PC-9 (cell line): ENCODE results near the gene SDR42E1.

ENCODE experiments used
- EZH2 ChIP-seq: fragments of 200-600 bp; sonication (generic); IDR thresholded peaks from 2 replicates; pipeline ENCODE4 v1.8.0; 2017; ENCODE audit warnings: antibody characterized with exemption, low read depth
- TF ChIP-seq, protein P1 (sequence below): fragments of 200-600 bp; sonication (generic); conservative IDR thresholded peaks from 2 replicates; pipeline ENCODE4 v1.6.1; 2017; ENCODE audit warnings: mixed run types, antibody characterized with exemption, mild to moderate bottlenecking, moderate library complexity

DNA sequence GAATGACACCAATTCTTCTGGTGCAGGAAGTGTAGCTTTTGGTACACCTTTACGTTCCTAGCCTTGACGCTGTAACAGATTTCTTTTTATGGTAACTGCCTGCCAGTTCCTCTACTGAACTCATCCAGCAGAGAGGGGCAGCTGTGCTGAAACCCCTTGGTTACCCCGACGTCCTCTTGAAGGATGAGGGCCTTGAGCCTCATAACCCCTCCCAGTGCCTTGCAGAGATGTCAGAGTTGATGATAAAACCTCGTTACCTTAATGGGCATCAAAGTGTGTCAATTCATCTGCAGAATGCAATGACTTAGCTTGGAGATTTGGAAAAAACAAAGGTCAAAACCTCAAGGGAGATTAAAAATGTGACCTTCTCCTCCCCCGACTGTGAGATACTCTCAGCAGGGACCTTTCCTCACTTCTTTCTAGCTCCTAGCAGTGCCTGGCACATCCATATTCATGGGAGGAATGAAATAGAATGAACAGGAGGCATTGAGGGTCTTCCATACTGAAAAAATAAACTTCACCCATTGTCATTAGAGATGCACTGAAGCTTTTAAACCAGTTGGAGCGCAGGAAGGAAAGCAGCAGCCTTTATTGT lies 69.2 kb downstream of the SDR42E1 start:
- TF ChIP-seq, protein P1, sequence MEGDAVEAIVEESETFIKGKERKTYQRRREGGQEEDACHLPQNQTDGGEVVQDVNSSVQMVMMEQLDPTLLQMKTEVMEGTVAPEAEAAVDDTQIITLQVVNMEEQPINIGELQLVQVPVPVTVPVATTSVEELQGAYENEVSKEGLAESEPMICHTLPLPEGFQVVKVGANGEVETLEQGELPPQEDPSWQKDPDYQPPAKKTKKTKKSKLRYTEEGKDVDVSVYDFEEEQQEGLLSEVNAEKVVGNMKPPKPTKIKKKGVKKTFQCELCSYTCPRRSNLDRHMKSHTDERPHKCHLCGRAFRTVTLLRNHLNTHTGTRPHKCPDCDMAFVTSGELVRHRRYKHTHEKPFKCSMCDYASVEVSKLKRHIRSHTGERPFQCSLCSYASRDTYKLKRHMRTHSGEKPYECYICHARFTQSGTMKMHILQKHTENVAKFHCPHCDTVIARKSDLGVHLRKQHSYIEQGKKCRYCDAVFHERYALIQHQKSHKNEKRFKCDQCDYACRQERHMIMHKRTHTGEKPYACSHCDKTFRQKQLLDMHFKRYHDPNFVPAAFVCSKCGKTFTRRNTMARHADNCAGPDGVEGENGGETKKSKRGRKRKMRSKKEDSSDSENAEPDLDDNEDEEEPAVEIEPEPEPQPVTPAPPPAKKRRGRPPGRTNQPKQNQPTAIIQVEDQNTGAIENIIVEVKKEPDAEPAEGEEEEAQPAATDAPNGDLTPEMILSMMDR: no peak
- no peak for TF ChIP-seq EZH2
